GM19438 (cell line): ENCODE measurements around the gene ACER1.

ENCODE experiments used
- ATAC-seq: cut with Tn5 transposase; IDR thresholded peaks from one replicate; pipeline ENCODE4 v1.9.1; 2021; ENCODE audit warnings: low read depth; ENCODE audit not compliant: unreplicated experiment

Gene ACER1

DNA sequence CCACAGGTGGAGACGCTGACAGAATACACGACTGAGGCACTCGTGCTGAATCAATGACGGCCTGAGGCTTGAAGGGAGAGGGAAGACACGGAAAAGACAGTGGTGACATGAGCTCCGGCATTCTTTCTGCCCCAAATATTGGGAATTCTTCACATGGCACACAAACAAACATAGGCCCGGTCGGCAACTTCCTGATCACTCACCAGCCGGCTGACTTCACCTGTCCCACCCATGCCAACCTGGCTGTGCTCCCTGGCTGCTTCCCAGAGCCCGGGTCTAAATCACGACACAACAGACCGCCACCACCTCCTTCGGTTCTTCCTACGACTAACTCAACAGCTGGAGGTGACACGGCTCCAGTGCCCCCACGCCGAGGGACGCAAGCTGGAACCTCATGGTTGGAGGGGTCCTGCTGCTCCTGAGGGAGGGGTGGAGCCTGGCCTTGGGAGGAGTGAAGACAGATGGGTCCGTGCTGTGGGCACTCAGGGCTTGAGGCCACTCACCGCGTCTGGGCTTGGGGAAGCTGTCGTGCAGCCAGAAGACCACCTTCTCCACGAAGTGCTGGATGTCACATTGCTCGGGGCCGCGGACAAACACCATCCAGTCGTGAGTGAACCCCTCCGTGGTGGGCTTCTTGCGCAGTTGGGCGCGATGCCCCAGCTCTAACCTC lies 63.2 kb downstream of the ACER1 start:
- ATAC-seq: no peak

DNA sequence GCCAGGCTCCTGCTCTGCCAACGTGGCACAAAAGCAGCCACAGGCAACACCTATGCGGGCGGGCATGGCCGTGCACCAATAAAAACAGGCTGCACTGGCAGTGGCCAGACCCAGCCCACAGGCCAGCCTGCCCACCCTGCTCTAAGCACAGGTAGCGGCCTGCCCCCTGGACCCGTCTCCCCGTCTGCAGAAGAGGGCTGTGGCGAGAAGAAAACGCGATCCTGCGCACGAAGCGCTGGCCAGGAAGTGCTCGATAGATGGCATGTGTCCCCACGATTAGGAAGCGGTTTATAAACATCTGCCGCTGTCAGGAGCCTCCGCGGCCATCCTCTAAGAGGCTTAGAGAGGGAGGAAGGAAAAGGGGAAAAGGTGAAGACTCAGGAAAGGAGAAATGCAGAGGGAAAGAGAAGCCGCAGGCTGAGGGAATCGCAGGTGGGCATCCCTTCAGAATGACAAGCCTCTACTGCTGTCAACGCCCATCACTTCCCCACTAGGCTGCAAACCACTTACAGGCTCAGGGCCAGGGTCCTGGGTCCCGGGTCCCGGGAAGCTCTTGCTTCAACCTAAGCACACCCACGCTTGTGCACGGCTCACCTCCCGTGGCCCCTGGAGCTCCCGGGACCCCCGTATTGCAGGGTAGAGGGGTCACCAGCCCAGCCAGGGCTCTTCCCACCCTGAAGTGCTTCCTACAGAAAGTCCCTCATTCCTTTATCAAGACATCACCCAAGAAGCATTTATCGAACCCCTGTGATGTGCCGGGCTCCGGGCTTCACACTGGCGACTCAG lies 64.1 kb downstream of the ACER1 start:
- no peak for ATAC-seq

DNA sequence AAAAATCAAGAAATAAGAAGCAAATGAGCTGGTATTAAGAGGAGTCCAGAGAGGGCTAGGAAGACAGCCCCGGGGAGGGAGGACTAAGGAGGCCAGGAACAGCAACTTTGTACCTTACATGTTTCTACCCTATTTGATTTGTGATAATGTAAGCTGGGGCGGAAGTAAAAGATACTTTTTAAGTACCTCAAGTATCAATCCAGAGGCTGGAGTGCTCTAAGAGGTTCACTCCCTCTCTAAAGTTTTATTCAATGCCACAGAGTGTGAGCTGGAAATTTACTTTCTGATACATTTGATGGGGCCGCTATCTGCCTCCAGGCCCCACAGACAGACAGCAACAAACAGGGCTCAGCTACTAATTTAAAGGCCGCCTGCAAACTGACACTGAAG lies 65.0 kb downstream of the ACER1 start:
- no peak for ATAC-seq

DNA sequence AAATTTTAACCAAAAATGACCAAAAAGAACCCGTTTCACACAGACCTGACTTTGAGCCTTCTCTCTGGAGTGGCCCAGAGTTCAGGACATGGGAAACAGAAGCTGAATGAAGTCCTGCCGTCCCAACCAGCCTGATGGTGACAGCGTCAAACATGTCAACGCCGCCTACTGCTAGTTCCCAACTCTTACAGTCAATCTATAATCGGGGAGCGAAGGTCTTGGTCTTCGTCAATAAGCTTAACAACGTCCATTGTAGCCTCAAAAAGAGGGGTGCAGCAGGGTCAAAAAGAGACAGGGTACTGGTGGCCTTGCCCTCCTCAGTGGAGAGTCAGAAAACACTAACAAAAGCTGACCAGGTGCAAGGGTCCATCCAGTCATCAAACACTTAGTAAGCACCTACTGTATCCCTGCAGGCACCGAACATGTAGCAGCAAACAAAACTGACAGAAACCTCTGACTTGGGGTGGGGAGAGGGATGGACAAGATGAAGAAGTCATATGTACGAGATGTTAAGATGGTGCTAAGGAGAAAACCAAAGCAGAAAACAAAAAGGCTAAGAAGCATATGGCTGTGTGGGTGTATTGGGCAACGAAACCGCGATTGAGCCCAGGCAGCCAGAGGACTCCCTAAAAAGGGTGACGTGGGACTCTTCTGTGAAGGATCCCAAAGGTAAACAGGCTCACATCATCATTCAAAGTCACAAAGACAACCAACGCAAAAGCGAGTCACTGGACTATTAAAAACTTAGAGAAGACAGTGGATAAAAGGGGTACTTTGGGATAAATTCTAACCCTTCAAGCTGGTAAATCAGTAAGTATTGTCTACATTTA lies 65.6 kb downstream of the ACER1 start:
- ATAC-seq: no peak

DNA sequence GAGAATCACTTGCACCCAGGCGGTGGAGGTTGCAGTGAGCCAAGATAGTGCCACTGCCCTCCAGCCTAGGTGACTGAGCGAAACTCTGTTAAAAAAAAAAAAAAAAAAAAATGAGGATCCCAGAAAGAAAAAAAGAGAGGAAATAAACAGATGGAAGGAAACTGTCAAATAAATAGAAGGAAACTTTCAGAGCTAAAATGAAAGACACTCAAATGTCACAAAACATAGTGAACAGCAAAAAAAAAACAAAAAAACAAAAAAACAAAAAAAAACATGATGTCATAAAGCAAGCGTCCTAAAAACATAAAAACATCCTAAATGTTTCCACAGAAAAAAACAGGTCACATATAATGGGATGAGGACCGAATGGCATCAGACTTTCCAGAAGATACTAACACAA lies 68.6 kb downstream of the ACER1 start:
- ATAC-seq: no peak

DNA sequence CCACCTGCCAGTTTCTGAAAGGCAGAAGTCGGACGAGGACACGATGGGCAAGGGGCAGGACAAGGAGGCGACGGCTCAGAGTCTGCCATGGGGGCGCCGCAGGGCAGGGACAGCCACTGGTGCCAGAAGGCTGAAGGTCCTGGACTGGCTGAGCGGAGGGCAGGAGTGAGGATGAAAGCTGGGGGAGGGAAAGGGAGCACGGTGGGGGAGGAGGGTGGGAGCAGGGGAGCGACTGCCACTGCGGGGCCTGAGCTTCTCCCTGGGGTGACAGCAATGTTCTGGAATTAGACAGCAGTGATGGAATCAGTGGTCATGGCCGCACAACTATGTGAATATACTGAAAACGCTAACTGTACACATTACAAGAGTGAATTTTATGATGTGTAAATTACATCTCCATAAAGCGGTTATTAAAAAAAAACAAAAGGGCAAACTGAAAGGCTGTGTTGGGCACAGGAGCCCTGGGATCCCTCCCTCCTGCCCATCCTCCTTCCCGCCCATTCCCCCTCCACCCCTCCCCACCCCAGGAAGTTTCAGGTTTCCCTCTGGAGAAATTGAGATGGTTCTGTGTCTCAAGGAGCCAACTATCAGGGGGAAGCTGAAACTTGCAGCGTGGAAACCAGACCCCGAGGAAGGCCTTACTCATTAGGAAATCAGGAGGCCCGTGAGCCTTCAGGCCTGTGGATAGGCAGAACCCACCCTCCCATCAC lies 69.5 kb downstream of the ACER1 start:
- ATAC-seq: no peak

DNA sequence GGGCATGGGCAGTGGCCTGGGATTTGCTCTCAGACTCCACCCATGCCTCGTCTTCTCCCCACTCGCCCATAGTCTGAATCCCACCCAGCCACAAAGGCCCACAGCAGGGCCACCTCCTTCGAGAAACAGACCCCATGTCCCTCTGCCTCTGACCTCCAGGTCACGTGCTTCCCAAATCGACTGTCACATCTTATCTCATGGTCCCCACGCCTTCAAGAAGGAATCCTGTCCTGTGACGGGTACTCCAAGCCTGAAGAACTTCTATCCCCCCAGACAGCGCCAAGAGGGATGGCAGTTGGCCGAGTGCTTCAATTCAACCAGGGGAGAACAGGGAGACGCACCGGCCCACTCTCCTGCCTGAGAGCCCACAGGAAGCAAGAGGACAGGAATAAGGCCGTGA lies 70.1 kb downstream of the ACER1 start:
- no peak for ATAC-seq

DNA sequence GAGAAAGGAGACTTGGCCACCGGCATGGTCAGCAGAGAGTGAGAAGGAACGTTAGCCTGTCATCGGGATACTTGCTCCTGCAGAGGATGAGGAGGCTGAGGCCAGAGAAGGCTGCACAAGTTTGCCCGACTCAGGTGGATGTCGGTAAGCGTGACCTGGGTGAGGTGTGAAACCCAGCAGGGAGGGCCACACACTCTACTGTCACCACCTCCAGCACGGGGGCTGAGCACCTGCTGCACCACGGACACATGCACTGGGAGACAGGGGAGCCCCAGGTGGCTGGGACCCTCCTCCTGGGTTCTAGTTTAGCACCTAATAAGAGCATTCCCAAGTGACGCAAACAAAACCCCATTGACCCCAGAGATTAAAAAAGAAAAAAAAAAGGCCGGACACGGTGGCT lies 70.9 kb downstream of the ACER1 start:
- ATAC-seq: no peak

DNA sequence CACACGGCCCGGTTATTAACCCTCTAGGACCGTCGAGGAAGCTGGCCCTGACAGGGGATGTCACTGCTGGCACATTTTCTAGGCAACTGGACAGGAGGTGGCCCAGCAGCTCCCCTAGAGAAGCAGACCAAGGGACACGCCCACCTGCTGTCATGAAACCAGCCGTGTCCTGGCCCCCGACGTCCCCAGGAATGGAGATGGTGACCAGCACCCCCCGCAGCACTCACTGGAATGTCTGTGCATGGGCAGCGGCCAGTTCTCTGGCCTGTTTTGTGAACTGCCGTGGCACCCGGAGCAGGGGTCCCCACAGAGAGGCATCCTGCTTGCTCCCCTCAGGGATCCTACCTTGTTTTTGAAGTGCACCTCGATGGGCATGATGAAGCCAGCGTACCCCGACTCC lies 71.5 kb downstream of the ACER1 start:
- no peak for ATAC-seq

DNA sequence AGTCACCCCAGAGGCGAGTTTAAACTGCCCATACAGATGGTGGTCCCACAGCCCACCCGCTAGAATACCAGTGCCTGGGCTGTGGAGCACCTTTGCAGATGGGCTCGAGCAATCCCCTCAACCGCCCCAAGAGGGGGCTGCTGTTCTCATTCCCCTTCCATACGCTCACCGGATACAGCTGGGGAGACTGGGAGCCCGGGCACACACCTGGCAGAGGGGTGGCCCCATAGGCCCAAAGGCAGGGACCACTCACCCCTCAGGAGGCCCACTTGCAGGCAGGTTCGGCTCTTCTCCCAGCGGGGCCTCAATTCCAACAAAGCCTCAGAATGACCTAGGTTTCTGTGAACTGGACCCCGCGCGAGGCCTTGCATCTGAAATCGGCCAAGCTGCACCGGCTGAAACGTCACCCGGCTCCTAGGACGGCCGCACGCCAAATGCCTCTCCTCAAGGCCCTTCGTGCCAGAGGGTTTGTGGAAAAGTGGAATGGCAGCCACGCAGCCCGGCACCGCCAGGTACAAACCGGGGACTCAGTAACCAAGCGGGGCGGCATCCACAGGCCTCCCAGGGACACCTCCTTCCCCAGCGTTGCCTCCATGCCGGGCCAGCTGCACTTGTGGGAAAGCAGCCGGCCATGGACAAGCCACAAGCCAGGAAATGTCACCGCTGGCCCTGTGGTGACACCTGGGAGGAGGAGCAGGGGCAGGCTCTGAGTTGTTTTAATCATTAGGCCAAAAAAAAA lies 72.3 kb downstream of the ACER1 start:
- ATAC-seq: no peak

DNA sequence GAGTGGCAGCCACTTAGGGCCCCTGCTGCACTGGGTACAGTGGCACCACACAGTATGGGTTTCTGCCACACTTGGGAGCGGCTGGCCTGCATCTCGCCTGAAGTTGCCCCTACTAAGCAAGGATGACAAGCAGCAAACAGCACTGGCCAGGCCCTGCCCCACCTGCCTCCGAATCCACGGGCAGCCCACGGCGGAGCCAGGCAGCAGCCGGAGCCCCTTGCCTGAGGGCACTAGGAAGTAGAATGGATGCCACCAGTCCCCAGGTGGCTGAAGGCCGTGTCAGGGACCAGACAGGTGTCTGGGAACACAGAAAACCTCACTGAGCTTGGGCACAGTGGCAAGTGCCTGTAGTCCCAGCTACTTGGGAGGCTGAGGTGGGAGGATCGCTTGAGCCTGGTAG lies 73.0 kb downstream of the ACER1 start:
- no peak for ATAC-seq

DNA sequence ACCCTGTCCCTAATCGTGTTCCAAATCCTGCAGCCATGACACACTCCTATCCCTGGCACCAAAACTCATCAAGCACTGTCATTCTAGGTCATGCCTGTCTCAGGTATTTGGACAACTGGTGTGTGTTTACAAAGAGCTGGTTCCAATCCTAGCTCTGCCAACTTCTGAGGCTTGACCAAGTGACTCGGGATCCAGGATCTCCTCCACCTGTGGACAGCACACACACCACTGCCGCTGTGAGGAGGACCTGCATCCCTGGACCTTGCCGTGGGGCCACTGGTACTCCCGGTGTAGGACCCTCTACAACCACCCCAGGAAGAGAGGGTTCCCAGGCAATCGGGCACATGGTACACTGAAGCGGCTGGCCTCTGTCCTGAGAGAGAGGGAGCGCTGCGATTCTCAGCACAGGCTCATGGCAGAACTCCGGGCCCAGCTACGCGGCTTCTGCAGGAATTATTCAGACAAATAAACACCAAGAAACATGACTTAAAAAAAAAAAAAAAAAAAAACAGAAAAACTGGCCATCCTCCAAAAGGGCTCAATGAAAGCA lies 74.0 kb downstream of the ACER1 start:
- no peak for ATAC-seq

DNA sequence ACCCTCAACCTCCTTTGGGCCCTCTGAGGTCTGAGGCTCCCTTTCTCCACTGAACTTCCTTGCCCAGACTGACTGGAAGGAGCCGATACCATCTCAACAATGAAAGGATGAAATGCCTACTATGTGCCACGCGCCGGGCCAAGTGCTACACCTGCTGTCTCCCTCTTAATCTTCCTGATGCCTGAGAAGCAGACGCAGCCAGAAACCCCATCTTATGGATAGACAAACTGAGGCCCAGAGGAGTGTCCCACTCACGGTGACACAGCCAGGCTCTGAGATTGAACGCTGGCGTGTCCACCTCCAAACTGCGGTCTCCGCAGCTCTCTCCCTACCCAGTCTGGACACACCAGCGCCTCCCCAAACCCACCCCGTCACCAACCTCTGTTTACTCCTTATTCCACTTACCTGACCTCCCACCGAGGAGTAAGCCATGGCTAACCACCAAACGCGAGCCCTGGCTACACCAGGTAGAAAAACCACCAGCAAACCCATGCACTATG lies 74.5 kb downstream of the ACER1 start:
- ATAC-seq: no peak
